ENCODE data around the gene MYOM1. TPM values are rescaled to one million over a fixed set of nuclear protein-coding genes. Genes with fewer than 3 reads are reported as not detected.

Gene MYOM1
- total RNA-seq, 2 donors from 2014 or later, result 2.8 to 7.9 TPM

DNA sequence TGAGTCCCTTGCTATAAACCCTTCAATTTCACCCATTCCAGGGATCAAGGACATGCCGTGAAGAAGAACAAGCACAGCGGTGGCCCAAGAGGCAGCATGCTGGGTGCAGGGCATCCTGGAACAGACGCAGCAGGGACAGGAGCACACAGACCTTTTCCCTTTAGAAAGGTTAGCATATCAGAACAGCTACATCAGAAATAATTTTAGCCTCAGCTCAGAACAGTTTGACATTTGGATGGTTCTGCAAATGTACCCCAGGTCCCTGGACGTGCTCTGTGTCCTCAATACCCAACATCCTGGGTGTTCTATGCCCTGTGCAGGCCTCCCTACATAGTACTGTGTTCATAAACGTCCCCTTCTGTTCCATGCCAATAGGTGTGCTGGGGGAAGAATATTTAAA, 80.4 kb downstream of the MYOM1 start:
- H3K27ac ChIP-seq, result no peak overlapping the region
- intact Hi-C loops (cut with DNase I), result no loop called here
- H3K9ac ChIP-seq (ENCODE audit: low read depth in 2 of 2, low read length in 2 of 2), result no peak overlapping the region
- H3K4me1 ChIP-seq, result no peaks in the 10 kb centered on the region
- no peak overlapping the region for H3K4me3 ChIP-seq
- no peaks in the 10 kb centered on the region for H3K36me3 ChIP-seq
- DNase-seq, result no peak
- no peaks in the 10 kb centered on the region for H3K9me3 ChIP-seq
- no peaks in the 10 kb centered on the region for H3K27me3 ChIP-seq
- TF ChIP-seq, protein P1, sequence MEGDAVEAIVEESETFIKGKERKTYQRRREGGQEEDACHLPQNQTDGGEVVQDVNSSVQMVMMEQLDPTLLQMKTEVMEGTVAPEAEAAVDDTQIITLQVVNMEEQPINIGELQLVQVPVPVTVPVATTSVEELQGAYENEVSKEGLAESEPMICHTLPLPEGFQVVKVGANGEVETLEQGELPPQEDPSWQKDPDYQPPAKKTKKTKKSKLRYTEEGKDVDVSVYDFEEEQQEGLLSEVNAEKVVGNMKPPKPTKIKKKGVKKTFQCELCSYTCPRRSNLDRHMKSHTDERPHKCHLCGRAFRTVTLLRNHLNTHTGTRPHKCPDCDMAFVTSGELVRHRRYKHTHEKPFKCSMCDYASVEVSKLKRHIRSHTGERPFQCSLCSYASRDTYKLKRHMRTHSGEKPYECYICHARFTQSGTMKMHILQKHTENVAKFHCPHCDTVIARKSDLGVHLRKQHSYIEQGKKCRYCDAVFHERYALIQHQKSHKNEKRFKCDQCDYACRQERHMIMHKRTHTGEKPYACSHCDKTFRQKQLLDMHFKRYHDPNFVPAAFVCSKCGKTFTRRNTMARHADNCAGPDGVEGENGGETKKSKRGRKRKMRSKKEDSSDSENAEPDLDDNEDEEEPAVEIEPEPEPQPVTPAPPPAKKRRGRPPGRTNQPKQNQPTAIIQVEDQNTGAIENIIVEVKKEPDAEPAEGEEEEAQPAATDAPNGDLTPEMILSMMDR (IDR thresholded peaks at IDR 0.05), result no peak

DNA sequence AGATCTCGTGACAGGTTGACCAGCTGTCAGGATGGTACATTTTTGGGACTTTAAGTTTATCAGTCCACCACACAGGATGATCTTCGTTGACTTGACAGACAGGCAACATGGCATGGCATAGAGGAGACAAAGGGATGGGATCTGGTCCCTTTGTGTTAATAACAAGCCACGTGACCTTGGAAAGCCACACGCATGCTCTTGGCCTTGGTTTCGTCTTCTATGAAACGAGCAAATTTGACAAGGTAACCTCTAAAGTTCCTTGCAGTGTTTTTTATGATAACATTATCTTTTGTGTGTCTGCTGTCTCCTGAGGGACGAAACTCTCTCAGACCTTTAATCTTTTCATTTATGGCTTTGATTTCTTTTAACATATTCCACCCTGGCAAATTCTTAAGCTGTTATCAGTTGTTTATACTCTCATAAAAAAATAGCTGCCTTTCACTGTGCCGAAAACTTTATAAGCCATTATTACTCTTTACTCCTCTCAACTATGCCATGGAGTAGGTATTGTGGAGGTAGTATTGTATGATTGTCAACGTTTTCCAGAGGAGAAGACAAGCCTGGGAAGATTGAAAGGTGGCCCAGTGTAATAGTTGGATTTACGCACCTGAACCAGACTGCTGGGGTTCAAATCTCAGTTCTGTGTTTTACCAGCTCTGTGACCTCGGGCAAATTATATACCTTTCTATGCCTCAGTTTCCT, 81.3 kb downstream of the MYOM1 start:
- TF ChIP-seq, protein P1 (IDR thresholded peaks at IDR 0.05), result no peak
- DNase-seq, result no peak
- H3K36me3 ChIP-seq, result no peaks in the 10 kb centered on the region
- H3K4me1 ChIP-seq, result no peaks in the 10 kb centered on the region
- intact Hi-C loops (cut with DNase I), result no loop called here
- H3K9me3 ChIP-seq, result no peaks in the 10 kb centered on the region
- no peak overlapping the region for H3K4me3 ChIP-seq
- H3K9ac ChIP-seq (ENCODE audit: low read depth in 2 of 2, low read length in 2 of 2), result no peak overlapping the region
- H3K27me3 ChIP-seq, result no peaks in the 10 kb centered on the region
- H3K27ac ChIP-seq, result no peak overlapping the region

DNA sequence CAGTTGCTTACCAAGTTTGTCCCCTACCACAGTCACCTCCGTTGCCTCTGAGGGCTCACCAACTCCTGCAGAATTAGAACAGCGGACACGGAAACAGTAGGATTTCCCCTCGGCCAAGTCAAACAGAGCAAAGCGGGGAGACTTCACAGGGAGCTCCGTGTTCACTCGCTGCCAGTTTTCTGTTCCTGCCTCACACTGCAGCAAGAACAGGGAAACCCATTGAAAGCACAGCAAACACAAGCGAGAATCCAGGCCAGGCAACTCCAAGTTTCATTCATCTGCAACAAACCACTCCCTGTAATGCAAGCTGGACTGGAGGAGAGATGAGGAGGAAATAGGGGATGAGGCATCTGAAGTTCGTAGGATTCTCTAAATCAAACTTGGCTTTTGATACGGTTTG, 84.2 kb downstream of the MYOM1 start:
- TF ChIP-seq, protein P1 (IDR thresholded peaks at IDR 0.05), result no peak
- no peak for DNase-seq
- Histone ChIP-seq H3K36me3 (no peaks in the 10 kb centered on the region), H3K4me3 (no peak overlapping the region), H3K27me3 (no peaks in the 10 kb centered on the region), H3K9ac (ENCODE audit: low read depth in 2 of 2, low read length in 2 of 2) (no peak overlapping the region), H3K27ac (no peak overlapping the region), H3K4me1 (no peaks in the 10 kb centered on the region), H3K9me3 (no peaks in the 10 kb centered on the region)
- intact Hi-C loops (cut with DNase I), result no loop called here

DNA sequence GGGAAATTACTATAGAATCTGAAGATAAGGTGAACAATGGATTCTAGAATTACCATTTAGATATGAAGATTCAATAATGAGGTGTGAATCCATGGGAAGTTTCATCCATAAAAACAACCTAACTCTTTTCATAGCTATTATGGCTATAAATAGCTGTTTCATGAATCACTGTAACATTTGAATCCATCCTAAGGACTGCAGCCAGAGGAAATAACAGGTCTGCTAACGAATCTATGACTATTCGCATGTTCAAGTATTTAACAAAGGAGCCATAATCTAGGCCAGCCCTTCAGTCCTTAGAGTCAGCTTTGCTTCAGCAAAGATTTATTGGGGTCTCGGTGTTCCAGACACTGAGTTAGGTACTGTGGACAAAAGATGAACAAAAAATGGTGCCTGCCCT, 87.1 kb downstream of the MYOM1 start:
- no peak overlapping the region for H3K27ac ChIP-seq

DNA sequence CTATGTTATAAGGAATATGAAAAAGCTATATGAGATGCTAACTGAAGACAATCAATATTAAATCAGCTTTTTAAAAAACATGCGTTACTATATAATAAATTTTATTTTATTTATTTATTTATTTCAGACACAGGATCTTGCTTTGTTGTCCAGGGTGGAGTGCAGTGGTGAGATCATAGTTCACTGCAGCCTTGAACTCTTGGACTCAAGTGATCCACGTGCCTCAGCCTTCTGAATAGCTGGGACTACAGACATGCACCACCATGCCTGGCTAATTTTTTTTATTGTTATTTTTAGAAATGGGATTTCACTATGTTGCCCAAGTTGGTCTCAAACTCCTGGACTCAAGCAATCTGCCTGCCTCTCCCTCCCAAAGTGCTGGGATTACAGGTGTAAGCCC, 89.4 kb downstream of the MYOM1 start:
- H3K27ac ChIP-seq, result no peak overlapping the region
- no peak for DNase-seq
- TF ChIP-seq, protein P1 (IDR thresholded peaks at IDR 0.05), result no peak
- no peaks in the 10 kb centered on the region for H3K4me1 ChIP-seq
- no peaks in the 10 kb centered on the region for H3K36me3 ChIP-seq
- no peaks in the 10 kb centered on the region for H3K9me3 ChIP-seq
- H3K4me3 ChIP-seq, result no peak overlapping the region
- intact Hi-C loops (cut with DNase I), result no loop called here
- H3K9ac ChIP-seq (ENCODE audit: low read depth in 2 of 2, low read length in 2 of 2), result no peak overlapping the region
- H3K27me3 ChIP-seq, result no peaks in the 10 kb centered on the region

More for the DNA sequence above, 87.1 kb downstream of the MYOM1 start:
- no peaks in the 10 kb centered on the region for H3K27me3 ChIP-seq
- no peak for DNase-seq
- no peaks in the 10 kb centered on the region for H3K4me1 ChIP-seq
- intact Hi-C loops (cut with DNase I), result no loop called here
- no peak overlapping the region for H3K4me3 ChIP-seq
- TF ChIP-seq, protein P1 (IDR thresholded peaks at IDR 0.05), result no peak
- no peak overlapping the region for H3K9ac ChIP-seq (ENCODE audit: low read depth in 2 of 2, low read length in 2 of 2)
- H3K9me3 ChIP-seq, result no peaks in the 10 kb centered on the region
- no peaks in the 10 kb centered on the region for H3K36me3 ChIP-seq
